ENCODE results near the gene PISD. TPM values are rescaled to one million over a fixed set of nuclear protein-coding genes. Genes with fewer than 3 reads are reported as not detected.
A peak's percentile ranks its signal among the peaks of the same experiment; 100 is the strongest.

Gene PISD
- total RNA-seq, 8 experiments from 2014 or later: 23.7 to 32.4 (median 26.5) TPM

DNA sequence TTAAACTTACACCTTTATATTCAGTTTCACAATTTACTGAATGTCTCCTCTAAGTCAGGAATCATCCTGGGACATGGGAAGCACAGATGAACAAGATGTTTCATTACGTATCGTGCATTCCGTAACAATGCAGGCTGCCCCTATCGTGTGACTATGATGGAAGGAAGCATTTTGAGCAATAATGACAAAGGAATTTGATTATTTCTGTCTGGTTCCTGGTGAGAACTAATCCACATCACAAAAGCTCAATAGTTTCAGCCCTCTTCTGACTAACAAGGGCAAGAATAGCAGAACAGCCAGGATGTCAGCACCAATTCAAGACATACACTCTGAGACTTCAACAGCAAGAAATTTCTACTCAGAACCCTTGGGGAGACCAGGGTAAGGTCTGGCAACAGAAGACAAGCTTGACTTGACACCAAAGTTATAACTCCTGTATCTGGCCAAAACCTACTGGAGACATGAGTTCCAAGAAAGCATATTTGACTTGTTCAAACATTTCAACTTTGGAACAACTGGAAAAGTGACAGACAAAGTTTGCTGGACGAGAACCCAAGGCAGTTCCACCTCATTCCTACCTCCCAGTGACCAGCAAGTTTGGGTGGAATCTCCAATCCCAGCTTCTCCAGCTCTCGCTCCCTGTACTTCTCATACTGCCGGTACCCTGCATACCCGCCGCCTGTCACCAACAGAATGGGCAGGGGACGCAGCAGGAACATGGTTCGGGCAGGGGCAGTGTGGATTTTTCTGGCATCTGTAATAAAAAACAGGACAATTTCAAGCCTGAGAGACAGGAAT lies 14.3 kb downstream of the PISD start:
- peak in 3 of 8 experiments; percentile 58 to 75 (median 58) for ATAC-seq (replicated peaks in 6 of 8)
- Histone ChIP-seq H3K4me1 (replicated peaks in 1 of 2) (peaks cover 0 to 3% of the 10 kb centered on the region in 2 donors), H3K27ac (peak overlapping the region in 1 of 2 donors; percentile 23), H3K4me3 (no peak overlapping the region)
- WGBS, 10 experiments: 38 to 100% (median 76%) methylated on average over 1 to 10 of the region's 11 CpGs
- in situ Hi-C loops (cut with MboI; ENCODE audit: low pct_unique_long_range_greater_than_20kb in 2 of 9, low sequenced_read_pairs in 9 of 9, unreplicated experiment in 9 of 9): no loop called here

DNA sequence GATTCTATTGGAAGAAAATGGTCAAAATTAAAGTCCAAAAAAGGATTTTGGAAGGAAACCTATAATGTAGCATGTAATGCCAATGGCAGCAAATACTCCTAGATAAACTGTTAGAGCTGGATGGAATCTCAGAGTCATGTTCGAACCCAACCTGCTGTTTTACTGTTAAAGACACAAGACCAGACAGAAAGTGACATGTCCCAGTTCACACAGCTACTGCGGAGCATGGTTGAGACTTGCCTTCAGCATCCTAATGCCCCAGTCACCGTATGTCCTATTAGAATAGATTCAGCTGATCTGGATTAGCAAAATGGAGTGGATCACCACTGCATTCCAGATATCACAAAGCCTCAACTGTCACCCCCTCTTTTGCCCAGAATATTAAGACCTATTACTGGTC lies 14.9 kb downstream of the PISD start:
- no peak overlapping the region for H3K27ac ChIP-seq
- WGBS, 10 experiments: 80 to 100% (median 90%) methylated on average over 1 to 3 of the region's 3 CpGs; no CpG with 5 or more reads in 1 of the 10 experiments
- peaks cover 0 to 3% of the 10 kb centered on the region in 2 donors for H3K4me1 ChIP-seq (replicated peaks in 1 of 2)
- no peak overlapping the region for H3K4me3 ChIP-seq
- ATAC-seq (replicated peaks in 6 of 8): peak in 1 of 8 experiments; percentile 19
- in situ Hi-C loops (cut with MboI; ENCODE audit: low pct_unique_long_range_greater_than_20kb in 2 of 9, low sequenced_read_pairs in 9 of 9, unreplicated experiment in 9 of 9): no loop called here

DNA sequence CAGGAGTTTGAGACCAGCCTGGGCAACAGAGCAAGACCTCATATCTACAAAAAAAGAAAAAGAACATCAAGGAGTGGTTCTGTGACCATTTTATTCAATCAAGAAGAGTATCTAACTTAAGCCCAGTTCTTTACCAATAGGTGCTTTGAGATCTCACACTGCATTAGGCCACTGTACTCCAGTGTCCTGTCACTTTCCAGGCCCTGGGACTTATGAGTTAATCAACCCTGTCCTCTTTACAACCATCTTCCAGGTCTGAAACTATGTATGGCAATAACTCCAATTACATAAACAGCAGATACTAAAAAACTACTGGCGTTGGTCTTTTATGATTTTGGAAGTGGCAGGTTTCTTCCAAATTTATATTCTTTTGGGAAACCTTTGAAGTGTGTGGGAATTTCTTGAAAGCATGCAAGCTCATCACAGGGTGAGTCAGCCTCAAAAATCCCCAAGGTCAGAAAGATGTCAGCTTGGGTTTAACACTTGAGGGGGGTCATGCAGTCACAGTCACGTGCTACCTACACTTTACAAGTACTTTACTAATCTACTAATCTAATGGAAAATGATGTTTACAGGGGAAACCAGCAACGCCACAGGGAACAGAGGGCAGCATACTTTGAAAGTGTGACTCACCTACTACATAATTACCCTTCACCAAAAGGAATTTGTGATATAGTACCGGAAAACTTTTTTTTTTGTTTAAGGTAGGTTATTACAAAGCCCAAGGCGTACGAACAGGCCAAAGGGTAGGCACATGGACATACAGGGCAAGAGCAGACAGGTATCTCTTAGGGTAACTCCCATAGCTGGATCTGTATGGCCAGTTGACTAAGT lies 15.6 kb downstream of the PISD start:
- Histone ChIP-seq H3K4me3 (no peak overlapping the region), H3K4me1 (replicated peaks in 1 of 2) (peaks cover 0 to 3% of the 10 kb centered on the region in 2 donors), H3K27ac (no peak overlapping the region)
- peak in 2 of 8 experiments; percentile 76 to 81 for ATAC-seq (replicated peaks in 6 of 8)
- WGBS, 10 experiments: 43 to 100% (median 85%) methylated on average over 2 to 6 of the region's 6 CpGs; no CpG with 5 or more reads in 1 of the 10 experiments
- in situ Hi-C loops (cut with MboI; ENCODE audit: low pct_unique_long_range_greater_than_20kb in 2 of 9, low sequenced_read_pairs in 9 of 9, unreplicated experiment in 9 of 9): no loop called here

DNA sequence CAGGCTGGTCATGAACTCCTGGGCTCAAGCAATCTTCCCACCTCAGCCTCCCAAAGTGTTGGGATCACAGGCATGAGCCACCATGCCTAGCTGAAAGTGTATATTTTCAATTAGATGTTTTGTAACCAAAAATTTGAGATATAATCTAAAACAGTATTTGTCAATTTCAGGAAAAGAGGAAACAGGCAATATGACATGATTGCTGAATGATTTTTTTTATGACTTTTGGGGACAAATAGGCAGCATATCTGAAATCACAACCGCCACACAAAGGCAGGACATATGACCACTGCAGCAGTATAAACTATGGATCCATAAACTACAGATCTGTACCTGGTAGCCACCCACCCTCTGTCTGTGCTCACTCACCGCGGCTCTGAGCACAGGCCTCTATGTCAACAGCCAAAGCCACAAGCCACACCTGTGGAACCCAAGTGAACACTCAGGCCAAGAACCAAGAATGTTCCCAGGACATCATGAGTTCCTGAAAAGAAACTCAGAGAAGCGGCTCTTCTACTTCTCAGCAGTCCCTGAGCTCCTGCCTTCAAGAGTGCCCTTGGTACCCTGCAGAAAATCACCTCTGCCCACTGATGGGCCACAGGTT lies 22.5 kb downstream of the PISD start:
- WGBS, 10 experiments: 80 to 100% (median 100%) methylated on average over 1 to 3 of the region's 4 CpGs; no CpG with 5 or more reads in 3 of the 10 experiments
- no peak for ATAC-seq (replicated peaks in 6 of 8)
- in situ Hi-C loops (cut with MboI; ENCODE audit: low pct_unique_long_range_greater_than_20kb in 2 of 9, low sequenced_read_pairs in 9 of 9, unreplicated experiment in 9 of 9): no loop called here
- no peak overlapping the region for H3K27ac ChIP-seq
- no peak overlapping the region for H3K4me3 ChIP-seq
- H3K4me1 ChIP-seq (replicated peaks in 1 of 2): no peaks in the 10 kb centered on the region

- Histone ChIP-seq H3K4me1 (replicated peaks in 1 of 2) (no peaks in the 10 kb centered on the region), H3K27ac (no peak overlapping the region), H3K4me3 (no peak overlapping the region)
- 70 to 87% methylated on average over 3 to 4 of the region's 15 CpGs; no CpG with 5 or more reads in 8 of the 10 experiments for WGBS, 10 experiments
- ATAC-seq (replicated peaks in 6 of 8): no peak
- in situ Hi-C loops (cut with MboI; ENCODE audit: low pct_unique_long_range_greater_than_20kb in 2 of 9, low sequenced_read_pairs in 9 of 9, unreplicated experiment in 9 of 9): no loop called here
Observed at GRCh38 chr22:31637891-31638618, 24.0 kb downstream of the PISD start.

- in situ Hi-C loops (cut with MboI; ENCODE audit: low pct_unique_long_range_greater_than_20kb in 2 of 9, low sequenced_read_pairs in 9 of 9, unreplicated experiment in 9 of 9): no loop called here
- no peaks in the 10 kb centered on the region for H3K4me1 ChIP-seq (replicated peaks in 1 of 2)
- H3K27ac ChIP-seq: no peak overlapping the region
- 80 to 100% (median 90%) methylated on average over 1 to 7 of the region's 10 CpGs; no CpG with 5 or more reads in 3 of the 10 experiments for WGBS, 10 experiments
- H3K4me3 ChIP-seq: no peak overlapping the region
- ATAC-seq (replicated peaks in 6 of 8): no peak
Observed at GRCh38 chr22:31637447-31637890, 24.5 kb downstream of the PISD start.

DNA sequence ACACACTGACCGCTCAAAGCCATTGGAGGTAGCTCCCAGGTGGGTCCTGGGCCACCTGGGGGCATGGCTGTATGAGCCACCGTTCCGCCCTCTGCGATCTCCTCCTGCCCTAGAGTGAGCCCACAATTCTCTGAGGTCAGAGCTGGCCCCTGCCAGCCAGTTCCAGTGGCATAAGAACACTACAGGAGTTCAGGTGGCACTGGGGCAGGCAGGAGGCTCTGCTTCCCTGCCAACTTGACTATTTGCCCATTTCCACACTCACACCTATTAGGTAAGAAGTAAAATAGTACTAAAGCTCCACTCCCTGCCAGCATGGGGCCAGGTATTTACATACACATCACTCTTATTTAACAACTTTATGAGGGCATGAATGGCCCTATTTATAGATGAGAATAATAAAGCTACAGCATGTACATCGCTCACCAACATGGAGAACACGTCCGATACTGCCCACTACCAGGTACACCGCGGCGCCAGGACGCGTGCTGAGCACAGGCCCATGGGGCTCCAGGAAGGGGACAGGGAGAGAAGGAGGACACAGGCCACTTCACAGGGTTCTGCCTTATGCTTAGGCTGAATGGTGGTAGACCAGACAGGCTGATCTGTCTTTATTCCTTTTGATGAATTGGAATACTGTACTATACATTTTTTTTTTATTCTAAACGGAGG lies 26.2 kb downstream of the PISD start:
- in situ Hi-C loops (cut with MboI; ENCODE audit: low pct_unique_long_range_greater_than_20kb in 2 of 9, low sequenced_read_pairs in 9 of 9, unreplicated experiment in 9 of 9): no loop called here
- no peak for ATAC-seq (replicated peaks in 6 of 8)
- 40 to 100% (median 92%) methylated on average over 1 to 12 of the region's 13 CpGs; no CpG with 5 or more reads in 3 of the 10 experiments for WGBS, 10 experiments
- peaks cover 6% of the 10 kb centered on the region in 2 donors for H3K4me1 ChIP-seq (replicated peaks in 1 of 2)
- no peak overlapping the region for H3K27ac ChIP-seq
- no peak overlapping the region for H3K4me3 ChIP-seq

DNA sequence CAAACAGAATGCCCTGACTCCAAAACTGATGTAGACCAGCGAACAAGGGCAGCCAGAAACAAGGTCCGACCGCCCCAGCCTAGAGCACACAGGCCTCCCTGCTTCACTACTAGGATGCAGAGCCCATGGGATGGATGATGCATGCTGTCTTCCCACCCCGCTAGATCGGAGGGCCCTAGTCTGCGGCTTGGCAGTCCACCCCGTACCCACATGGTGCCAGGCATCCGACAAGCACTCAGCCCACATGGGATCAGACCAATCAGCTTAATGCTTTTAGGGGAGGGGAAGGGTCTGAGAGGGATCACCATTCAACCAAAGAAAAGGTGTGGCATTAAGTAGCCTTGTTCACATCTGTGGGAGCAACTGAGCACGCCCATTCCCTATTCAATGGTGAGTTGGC lies 30.6 kb downstream of the PISD start:
- H3K4me1 ChIP-seq (replicated peaks in 1 of 2): peaks cover 16 to 19% of the 10 kb centered on the region in 2 donors
- WGBS, 10 experiments: 10 to 92% (median 83%) methylated on average over 1 to 3 of the region's 9 CpGs; no CpG with 5 or more reads in 6 of the 10 experiments
- peak overlapping the region; percentile 63 to 72 for H3K27ac ChIP-seq
- in situ Hi-C loops (cut with MboI; ENCODE audit: low pct_unique_long_range_greater_than_20kb in 2 of 9, low sequenced_read_pairs in 9 of 9, unreplicated experiment in 9 of 9): no loop called here
- peak overlapping the region in 3 of 5 donors; percentile 52 to 82 (median 58) for H3K4me3 ChIP-seq
- ATAC-seq (replicated peaks in 6 of 8): no peak

DNA sequence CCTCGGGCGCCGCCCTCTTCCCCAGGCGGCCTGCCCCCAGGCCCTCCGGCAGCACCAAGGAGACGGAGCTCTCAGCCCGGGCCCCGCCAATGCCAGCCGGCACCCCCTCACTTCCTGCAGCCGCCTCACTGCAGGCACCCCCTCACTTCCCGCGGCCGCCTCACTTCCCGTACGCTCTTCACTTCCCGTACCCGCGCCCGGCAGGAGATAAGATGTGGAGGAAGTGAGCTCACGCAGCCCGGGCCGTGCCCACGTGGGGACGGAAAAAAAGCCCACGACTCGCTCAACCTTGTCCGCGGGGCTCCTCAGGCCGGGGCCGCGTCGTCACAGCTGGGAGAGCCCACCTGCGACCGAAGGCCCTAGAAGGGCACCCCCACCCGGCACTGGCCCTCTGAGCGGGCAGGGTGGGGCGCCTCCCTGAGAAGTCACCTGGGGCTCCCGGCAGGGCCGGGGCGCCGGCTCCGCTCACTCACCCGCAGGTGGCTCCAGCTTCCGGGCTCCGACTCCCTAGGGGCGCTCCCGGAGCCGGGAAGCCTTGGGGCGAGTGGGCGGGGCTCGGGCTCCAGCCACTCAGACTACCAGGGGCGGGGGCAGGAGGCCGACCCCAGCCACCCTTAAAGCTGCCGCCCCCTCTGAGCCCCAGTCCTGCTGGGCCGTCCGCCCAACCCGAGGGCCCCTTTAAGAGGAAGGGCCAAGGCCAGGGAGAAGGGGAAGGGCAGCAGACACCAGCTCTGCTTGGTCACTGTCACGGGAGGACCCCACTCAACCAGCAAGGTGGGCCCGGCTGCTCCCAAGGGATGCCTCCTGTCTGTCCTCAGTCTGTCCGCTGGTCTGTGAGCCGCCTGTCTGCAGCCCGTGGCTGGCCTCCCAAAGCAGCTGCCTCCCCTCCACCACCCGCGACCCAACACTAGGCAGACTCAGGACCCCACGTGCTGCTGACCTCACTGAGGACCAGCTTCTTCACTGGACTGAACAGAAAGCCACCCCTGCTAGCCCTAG lies 31.4 kb downstream of the PISD start:
- Histone ChIP-seq H3K27ac (peak overlapping the region; percentile 72 to 82), H3K4me1 (replicated peaks in 1 of 2) (peaks cover 23 to 26% of the 10 kb centered on the region in 2 donors), H3K4me3 (peak overlapping the region; percentile 50 to 82 (median 58))
- in situ Hi-C loops (cut with MboI; ENCODE audit: low pct_unique_long_range_greater_than_20kb in 2 of 9, low sequenced_read_pairs in 9 of 9, unreplicated experiment in 9 of 9): no loop called here
- 0% methylated on average over 1 to 4 of the region's 65 CpGs; no CpG with 5 or more reads in 6 of the 10 experiments for WGBS, 10 experiments
- peak; percentile 64 to 86 (median 82) for ATAC-seq (replicated peaks in 6 of 8)

DNA sequence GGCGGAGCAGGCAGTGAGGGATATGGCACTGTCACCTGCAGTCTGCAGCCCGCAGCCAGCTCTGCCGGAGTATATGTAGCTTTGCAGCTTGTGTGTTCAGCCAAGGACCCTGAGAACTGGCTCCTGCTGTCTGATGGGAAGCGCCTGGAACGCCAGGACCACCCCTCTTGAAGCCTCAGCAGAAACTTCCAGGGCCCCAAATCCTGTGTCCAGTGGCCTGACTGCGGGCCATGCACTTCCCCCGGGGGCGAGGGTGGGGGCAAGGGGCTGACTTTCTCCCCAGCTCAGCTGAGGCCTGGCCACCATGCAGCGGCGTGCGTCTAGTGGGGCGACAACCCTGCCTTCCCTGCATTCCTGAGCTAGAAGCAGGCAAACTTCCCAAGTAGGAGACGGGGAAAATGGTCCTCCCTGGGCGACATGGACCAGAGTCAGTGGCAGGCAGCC lies 32.3 kb downstream of the PISD start:
- Histone ChIP-seq H3K27ac (peak overlapping the region; percentile 72 to 82), H3K4me3 (peak overlapping the region; percentile 50 to 82 (median 58)), H3K4me1 (replicated peaks in 1 of 2) (peaks cover 31 to 34% of the 10 kb centered on the region in 2 donors)
- in situ Hi-C loops (cut with MboI; ENCODE audit: low pct_unique_long_range_greater_than_20kb in 2 of 9, low sequenced_read_pairs in 9 of 9, unreplicated experiment in 9 of 9): no loop called here
- ATAC-seq (replicated peaks in 6 of 8): no peak
- 71% methylated on average over 2 of the region's 14 CpGs; no CpG with 5 or more reads in 9 of the 10 experiments for WGBS, 10 experiments
